H9 (cell line): Measurements from ENCODE around the gene WDR48. TPM values are rescaled to one million over a fixed set of nuclear protein-coding genes. Genes with fewer than 3 reads are reported as not detected.

Source experiments
- DNase-seq: peaks from one replicate; pipeline ENCODE4 v3.0.0-alpha.2; 2017
- H2AFZ ChIP-seq: one replicate; pipeline ENCODE4 v1.6.1; 2013; ENCODE audit warnings: mild to moderate bottlenecking, low read length, control low read depth, moderate library complexity
- H2AK5ac ChIP-seq: 2 replicates; pipeline ENCODE4 v1.6.1; 2013; ENCODE audit warnings: low read length, control low read depth, mixed read lengths; ENCODE audit not compliant: insufficient read length
- H2BK120ac ChIP-seq: one replicate; pipeline ENCODE4 v1.6.1; 2013; ENCODE audit warnings: low read depth, mild to moderate bottlenecking, low read length, control low read depth, inconsistent platforms; ENCODE audit not compliant: poor library complexity, severe bottlenecking
- H2BK12ac ChIP-seq: 2 replicates; pipeline ENCODE4 v1.6.1; 2013; ENCODE audit warnings: low read length, control low read depth, mixed read lengths, low read depth; ENCODE audit not compliant: insufficient read length
- H2BK15ac ChIP-seq: 2 replicates; pipeline ENCODE4 v1.6.1; 2013; ENCODE audit warnings: low read depth, low read length, control low read depth
- H2BK20ac ChIP-seq: one replicate; pipeline ENCODE4 v1.6.1; 2013; ENCODE audit warnings: low read depth, mild to moderate bottlenecking, low read length, control low read depth, inconsistent platforms; ENCODE audit not compliant: poor library complexity, severe bottlenecking
- H2BK5ac ChIP-seq: 2 replicates; pipeline ENCODE4 v1.6.1; 2013; ENCODE audit warnings: low read length, control low read depth, mixed read lengths; ENCODE audit not compliant: insufficient read length
- H3K14ac ChIP-seq: 2 replicates; pipeline ENCODE4 v1.6.1; 2013; ENCODE audit warnings: low read length, control low read depth; ENCODE audit not compliant: insufficient read depth
- H3K18ac ChIP-seq: 2 replicates; pipeline ENCODE4 v1.6.1; 2013; ENCODE audit warnings: low read depth, mild to moderate bottlenecking, mixed read lengths, low read length, control low read depth; ENCODE audit not compliant: insufficient read length
- H3K23ac ChIP-seq: 2 replicates; pipeline ENCODE4 v1.6.1; 2013; ENCODE audit warnings: low read length, control low read depth, mixed read lengths, low read depth; ENCODE audit not compliant: insufficient read length
- H3K23me2 ChIP-seq: 2 replicates; pipeline ENCODE4 v1.6.1; 2013; ENCODE audit warnings: low read depth, mild to moderate bottlenecking, mixed read lengths, low read length, control low read depth; ENCODE audit not compliant: insufficient read length, poor library complexity, severe bottlenecking
- H3K27ac ChIP-seq: 2 replicates; pipeline ENCODE4 v1.5.1; 2013; ENCODE audit warnings: low read length, control low read depth, mixed read lengths, low read depth; ENCODE audit not compliant: insufficient read length
- H3K27me3 ChIP-seq: 2 replicates; pipeline ENCODE4 v1.6.1; 2013; ENCODE audit warnings: low read length, control low read depth, inconsistent platforms; ENCODE audit not compliant: insufficient read depth
- H3K4ac ChIP-seq: 2 replicates; pipeline ENCODE4 v1.6.1; 2013; ENCODE audit warnings: low read depth, mild to moderate bottlenecking, control low read depth, inconsistent platforms, low read length, moderate library complexity
- H3K4me1 ChIP-seq: 2 replicates; pipeline ENCODE4 v1.6.1; 2013; ENCODE audit warnings: low read length, control low read depth, inconsistent platforms; ENCODE audit not compliant: insufficient read depth
- H3K4me2 ChIP-seq: 2 replicates; pipeline ENCODE4 v1.6.1; 2013; ENCODE audit warnings: low read length, control low read depth, mixed read lengths; ENCODE audit not compliant: insufficient read length, insufficient read depth
- H3K56ac ChIP-seq: 2 replicates; pipeline ENCODE4 v1.6.1; 2013; ENCODE audit warnings: low read depth, mild to moderate bottlenecking, mixed read lengths, low read length, control low read depth; ENCODE audit not compliant: insufficient read length
- H3K79me1 ChIP-seq: 2 replicates; pipeline ENCODE4 v1.6.1; 2013; ENCODE audit warnings: low read depth, mild to moderate bottlenecking, moderate library complexity, low read length, control low read depth, inconsistent platforms; ENCODE audit not compliant: insufficient read depth, poor library complexity, severe bottlenecking
- H3K79me2 ChIP-seq: 2 replicates; pipeline ENCODE4 v1.6.1; 2013; ENCODE audit warnings: low read length, control low read depth, inconsistent platforms; ENCODE audit not compliant: insufficient read depth
- H3K9ac ChIP-seq: 2 replicates; pipeline ENCODE4 v1.6.1; 2013; ENCODE audit warnings: low read length, control low read depth, mixed read lengths; ENCODE audit not compliant: insufficient read length; ENCODE audit errors: extremely low read depth
- H3K9me3 ChIP-seq: one replicate; pipeline ENCODE4 v1.6.1; 2013; ENCODE audit warnings: low read depth, low read length, inconsistent platforms; ENCODE audit not compliant: control insufficient read depth
- H3T11ph ChIP-seq: one replicate; pipeline ENCODE4 v1.6.1; 2013; ENCODE audit warnings: mild to moderate bottlenecking, low read length, control low read depth, inconsistent platforms
- H4K20me1 ChIP-seq: one replicate; pipeline ENCODE4 v1.6.1; 2013; ENCODE audit not compliant: control insufficient read depth, insufficient read length, insufficient read depth
- H4K5ac ChIP-seq: 2 replicates; pipeline ENCODE4 v1.6.1; 2013; ENCODE audit warnings: low read depth, mild to moderate bottlenecking, mixed read lengths, low read length, control low read depth; ENCODE audit not compliant: insufficient read length
- H4K8ac ChIP-seq: replicated peaks from 2 replicates; pipeline ENCODE4 v1.6.1; 2013; ENCODE audit warnings: low read length, control low read depth, mixed read lengths, low read depth; ENCODE audit not compliant: insufficient read length
- H4K91ac ChIP-seq: 2 replicates; pipeline ENCODE4 v1.6.1; 2013; ENCODE audit warnings: low read depth, mild to moderate bottlenecking, moderate library complexity, mixed read lengths, low read length, control low read depth; ENCODE audit not compliant: insufficient read length
- H3K27ac Mint-ChIP-seq, 3 experiments: 2 replicates in 2 of 3; 3 replicates in 1 of 3; pipeline ENCODE4 v1.8.0; 2020 to 2021; ENCODE audit warnings: mixed read lengths in 3 of 3, mild to moderate bottlenecking in 1 of 3, moderate library complexity in 1 of 3
- H3K27me3 Mint-ChIP-seq: 2 replicates; pipeline ENCODE4 v1.8.0; 2021; ENCODE audit warnings: low read depth, mild to moderate bottlenecking, moderate library complexity, mixed read lengths
- H3K36me3 Mint-ChIP-seq, 3 experiments: 2 replicates in 2 of 3; 3 replicates in 1 of 3; pipeline ENCODE4 v1.8.0; 2020 to 2021; ENCODE audit warnings: low read depth in 3 of 3, mixed read lengths in 3 of 3; ENCODE audit not compliant: insufficient read depth in 1 of 3
- H3K4me1 Mint-ChIP-seq, 2 experiments: 2 replicates each; pipeline ENCODE4 v1.8.0; 2020; ENCODE audit warnings: mixed read lengths in 2 of 2
- H3K4me3 Mint-ChIP-seq, 2 experiments: 2 replicates in 1 of 2; 3 replicates in 1 of 2; pipeline ENCODE4 v1.8.0; 2020 to 2021; ENCODE audit warnings: mild to moderate bottlenecking in 2 of 2, mixed read lengths in 2 of 2, moderate library complexity in 1 of 2
- H3K9me3 Mint-ChIP-seq, 2 experiments: 2 replicates in 1 of 2; 3 replicates in 1 of 2; pipeline ENCODE4 v1.8.0; 2020; ENCODE audit warnings: mild to moderate bottlenecking in 2 of 2, mixed read lengths in 2 of 2, moderate library complexity in 1 of 2
- WGBS: extraction: QIAGEN DNeasy Blood & Tissue Kit; methylation state at CpG from one replicate; pipeline ENCODE4 v1.1.7; 2013; ENCODE audit warnings: missing lambda C conversion rate, low lambda C conversion rate, mixed read lengths; ENCODE audit not compliant: insufficient read length; ENCODE audit errors: extremely low coverage; 5-methylcytosine and 5-hydroxymethylcytosine counted together
- total RNA-seq: library from RNA; stranded (reverse); gene quantifications from 2 replicates; pipeline ENCODE4 v1.2.1, GENCODE V29; 2021
- TF ChIP-seq, protein P1 (sequence below): fragments of 200-600 bp; sonication (generic); conservative IDR thresholded peaks from 3 replicates; pipeline ENCODE4 v1.8.0; 2021; ENCODE audit warnings: antibody characterized with exemption, mild to moderate bottlenecking

WDR48 gene
- total RNA-seq, 1 experiment from 2014 or later, result 52.7 TPM

DNA sequence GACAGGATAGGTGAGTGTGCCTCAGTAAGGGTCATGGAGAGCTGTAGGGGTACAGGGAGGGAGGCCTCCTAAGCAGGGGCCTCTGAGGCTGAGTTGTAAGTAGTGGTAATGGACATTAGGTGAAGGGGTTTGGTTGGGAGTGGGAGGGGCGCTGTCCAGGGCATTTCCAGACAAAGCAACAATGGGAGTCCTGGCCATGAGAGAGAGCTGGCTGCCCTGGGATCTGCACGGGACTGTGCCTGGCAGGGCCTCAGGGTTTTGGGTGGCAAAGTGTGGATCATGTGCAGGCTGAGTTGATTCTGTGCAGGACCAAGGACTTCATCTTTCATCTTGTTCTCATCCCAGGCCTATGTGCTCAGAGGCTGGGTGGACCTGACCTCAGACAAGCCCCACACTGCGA, 60.3 kb downstream of the WDR48 start:
- Histone ChIP-seq H3K18ac (no peak overlapping the region), H3K27ac (no peak overlapping the region), H2BK5ac (no peak overlapping the region), H4K91ac (no peak overlapping the region), H2AFZ (no peak overlapping the region), H3K14ac (no peak overlapping the region), H3K79me2 (no peaks in the 10 kb centered on the region), H3K23me2 (peaks cover 7% of the 10 kb centered on the region), H3K27me3 (0 out of 2 replicates have a peak, but pooled peaks cover 4% of the 10 kb centered on the region), H3K4me1 (no peaks in the 10 kb centered on the region), H3K9me3 (no peaks in the 10 kb centered on the region), H2BK20ac (no peak overlapping the region), H3K79me1 (no peaks in the 10 kb centered on the region), H3K56ac (no peak overlapping the region), H2BK15ac (no peak overlapping the region), H3K9ac (no peak overlapping the region), H4K8ac (no peak overlapping the region), H3K4ac (no peak overlapping the region), H4K20me1 (no peaks in the 10 kb centered on the region), H3K4me2 (no peak overlapping the region), H3K23ac (no peak overlapping the region), H2BK120ac (no peak overlapping the region), H2AK5ac (no peak overlapping the region), H4K5ac (no peak overlapping the region), H2BK12ac (no peak overlapping the region), H3T11ph (no peak overlapping the region)
- peak overlapping the region in 1 of 3 experiments; percentile 25; a peak in 2 of 7 replicates for H3K27ac Mint-ChIP-seq
- no peaks in the 10 kb centered on the region for H3K9me3 Mint-ChIP-seq
- H3K4me1 Mint-ChIP-seq, result peaks cover 7 to 10% of the 10 kb centered on the region in 2 experiments
- H3K4me3 Mint-ChIP-seq, result no peak overlapping the region
- TF ChIP-seq, protein P1, sequence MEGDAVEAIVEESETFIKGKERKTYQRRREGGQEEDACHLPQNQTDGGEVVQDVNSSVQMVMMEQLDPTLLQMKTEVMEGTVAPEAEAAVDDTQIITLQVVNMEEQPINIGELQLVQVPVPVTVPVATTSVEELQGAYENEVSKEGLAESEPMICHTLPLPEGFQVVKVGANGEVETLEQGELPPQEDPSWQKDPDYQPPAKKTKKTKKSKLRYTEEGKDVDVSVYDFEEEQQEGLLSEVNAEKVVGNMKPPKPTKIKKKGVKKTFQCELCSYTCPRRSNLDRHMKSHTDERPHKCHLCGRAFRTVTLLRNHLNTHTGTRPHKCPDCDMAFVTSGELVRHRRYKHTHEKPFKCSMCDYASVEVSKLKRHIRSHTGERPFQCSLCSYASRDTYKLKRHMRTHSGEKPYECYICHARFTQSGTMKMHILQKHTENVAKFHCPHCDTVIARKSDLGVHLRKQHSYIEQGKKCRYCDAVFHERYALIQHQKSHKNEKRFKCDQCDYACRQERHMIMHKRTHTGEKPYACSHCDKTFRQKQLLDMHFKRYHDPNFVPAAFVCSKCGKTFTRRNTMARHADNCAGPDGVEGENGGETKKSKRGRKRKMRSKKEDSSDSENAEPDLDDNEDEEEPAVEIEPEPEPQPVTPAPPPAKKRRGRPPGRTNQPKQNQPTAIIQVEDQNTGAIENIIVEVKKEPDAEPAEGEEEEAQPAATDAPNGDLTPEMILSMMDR, result no peak
- H3K27me3 Mint-ChIP-seq, result peaks cover 15% of the 10 kb centered on the region
- no peak for DNase-seq
- no peaks in the 10 kb centered on the region for H3K36me3 Mint-ChIP-seq
- no CpG with 5 or more reads among the region's 3 CpGs for WGBS
